ENCODE data around the gene TEAD3.

- no peak for TF ChIP-seq CTCF (IDR thresholded peaks at IDR 0.05)
- TF ChIP-seq POLR2A (IDR thresholded peaks at IDR 0.05) = no peak
- no peak for TF ChIP-seq POLR2AphosphoS5 (IDR thresholded peaks at IDR 0.05)
- TF ChIP-seq EP300 (IDR thresholded peaks at IDR 0.05) = no peak
These were observed 37.1 kb upstream of the TEAD3 start for GRCh38 chr6:35533981-35534380.

Measured in sigmoid colon (tissue), 4 donors.